Umbilical cord (tissue), 2 donors: ENCODE results near the gene CCDC178. TPM values are rescaled to one million over a fixed set of nuclear protein-coding genes. Genes with fewer than 3 reads are reported as not detected.
"Not testable (repeated sequence)": the region's sequence is repeated elsewhere in the genome, so short reads cannot be mapped to it uniquely, and the experiment has no call there.

Experiments
- DNase-seq: peaks from one replicate; pipeline ENCODE4 v3.0.0-alpha.2; 2015; ENCODE audit warnings: low spot score
- total RNA-seq: library from RNA; depleted of rRNA; stranded (reverse); fragments of >200 nt; gene quantifications from one replicate; pipeline ENCODE4 v1.2.3, GENCODE V29; 2014; ENCODE audit warnings: low replicate concordance; ENCODE audit not compliant: insufficient read depth

CCDC178 gene
- total RNA-seq, 1 donor from 2014 or later, result 5.5 TPM

- DNase-seq, result no peak
Measured at GRCh38 chr18:32998921-32999320, 441.6 kb downstream of the CCDC178 start.

DNA sequence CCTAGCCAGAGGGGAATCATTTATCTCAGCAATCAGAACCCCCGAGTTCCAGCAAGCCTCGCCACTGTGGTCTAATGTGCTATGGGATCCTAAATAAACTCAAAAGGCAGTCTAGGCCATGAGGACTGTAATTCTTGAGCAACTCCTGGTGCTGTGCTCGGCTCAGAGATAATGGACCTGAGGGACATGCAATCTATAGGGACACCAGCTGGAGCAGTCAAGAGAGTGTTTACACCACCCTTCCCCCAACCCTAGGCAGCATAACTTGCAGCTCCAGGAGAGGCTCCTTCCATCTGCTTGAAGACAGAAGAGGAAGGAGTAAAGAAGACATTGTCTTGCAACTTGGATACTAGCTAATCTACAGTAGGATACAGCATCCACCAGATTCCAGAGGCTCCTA lies 442.2 kb downstream of the CCDC178 start:
- no peak for DNase-seq

DNA sequence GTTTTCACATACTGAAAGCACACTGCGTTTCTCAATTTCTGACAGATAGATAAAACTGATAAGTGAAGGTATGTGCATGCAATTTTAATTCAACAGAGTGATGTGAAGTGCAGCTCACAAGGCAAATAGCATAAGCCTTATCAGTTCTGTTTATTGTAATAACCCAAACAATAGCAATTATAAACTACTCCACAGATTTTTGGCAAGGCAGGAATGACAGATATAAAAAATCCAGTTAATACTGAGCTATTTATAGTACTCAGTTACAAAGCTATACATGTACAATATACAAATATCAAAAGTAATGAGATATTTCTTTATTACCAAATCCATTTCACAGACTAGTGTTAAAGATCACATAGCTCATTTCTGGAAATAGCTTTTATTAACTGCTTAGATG lies 456.8 kb downstream of the CCDC178 start:
- no peak for DNase-seq

DNA sequence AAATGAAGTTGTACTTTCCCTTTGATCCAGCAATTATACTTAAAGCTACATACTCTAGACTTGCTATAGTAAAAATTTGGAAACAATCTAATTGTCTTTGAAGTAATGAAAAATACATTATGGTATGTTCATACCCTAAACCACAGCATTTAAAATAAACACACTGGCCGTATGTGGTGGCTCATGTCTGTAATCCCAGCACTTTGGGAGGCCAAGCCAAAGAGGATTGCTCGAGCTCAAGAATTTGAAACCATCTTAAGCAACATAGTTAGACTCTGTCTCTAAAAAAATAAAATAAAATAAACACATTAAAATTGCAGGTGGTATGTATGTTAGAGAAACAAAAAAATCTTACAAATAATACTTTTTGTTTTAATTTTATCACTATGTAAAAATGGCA lies 459.6 kb downstream of the CCDC178 start:
- DNase-seq, result peak; percentile 3

GRCh38 chr18:32975501-32975900 lies 465.0 kb downstream of the CCDC178 start:
- no peak for DNase-seq

- DNase-seq, result no peak
Measured at GRCh38 chr18:32975163-32975436, 465.4 kb downstream of the CCDC178 start.

DNA sequence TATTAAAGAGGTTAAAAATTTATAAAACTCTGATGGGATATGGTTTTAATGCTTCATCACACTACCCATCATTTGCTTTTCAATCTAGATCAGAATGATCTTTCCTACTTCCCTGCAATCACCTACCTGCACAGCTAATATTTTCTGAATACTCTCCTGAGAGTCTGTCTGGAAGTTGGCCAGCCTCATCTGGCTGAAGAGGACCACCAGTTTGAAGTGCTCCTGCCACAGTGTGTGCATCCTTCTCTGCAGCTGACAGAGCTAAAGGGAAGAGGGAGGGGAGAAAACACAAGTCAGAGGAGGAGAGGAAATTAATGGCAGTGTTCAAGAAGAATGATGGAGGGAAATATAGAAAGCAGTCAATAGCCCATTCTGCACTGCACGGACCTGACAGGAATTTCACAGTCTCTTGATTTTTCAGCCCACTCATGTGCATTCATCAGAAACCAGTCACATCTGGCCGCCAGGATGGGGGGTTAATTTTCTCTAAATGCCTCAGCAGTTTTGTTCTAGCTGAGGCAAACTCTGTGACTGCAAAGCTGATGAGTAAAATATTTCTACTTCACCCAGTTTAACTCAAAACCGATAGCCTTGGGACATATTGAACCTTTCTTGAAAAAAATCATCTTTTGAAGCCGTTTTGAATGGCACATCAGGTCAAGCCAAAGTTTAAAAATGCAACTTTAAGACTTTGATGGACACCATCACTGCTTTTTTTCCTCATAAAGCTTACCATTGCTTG lies 465.9 kb downstream of the CCDC178 start:
- no peak for DNase-seq

GRCh38 chr18:32968248-32968647 lies 472.3 kb downstream of the CCDC178 start:
- DNase-seq, result no peak

GRCh38 chr18:32966141-32966540 lies 474.4 kb downstream of the CCDC178 start:
- peak; percentile 82 for DNase-seq

DNA sequence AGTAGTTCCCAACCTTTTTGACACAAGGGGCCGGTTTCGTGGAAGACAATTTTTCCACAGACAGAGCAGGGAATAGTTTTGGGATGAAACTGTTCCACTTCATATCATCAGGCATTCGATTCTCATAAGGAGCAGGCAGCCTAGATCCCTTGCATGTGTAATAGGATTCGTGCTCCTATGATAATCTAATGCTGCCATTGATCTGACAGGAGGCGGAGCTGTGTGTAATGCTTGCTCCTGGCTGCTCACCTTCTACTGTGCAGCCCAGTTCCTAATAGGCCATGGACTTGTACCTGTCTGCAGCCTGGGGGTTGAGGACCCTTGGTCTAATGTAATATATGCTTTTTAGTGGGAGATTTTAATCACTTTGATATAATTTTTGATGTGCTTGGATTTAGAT lies 479.0 kb downstream of the CCDC178 start:
- no peak for DNase-seq

- DNase-seq, result no peak
Measured at GRCh38 chr18:32958746-32959145, 481.8 kb downstream of the CCDC178 start.

DNA sequence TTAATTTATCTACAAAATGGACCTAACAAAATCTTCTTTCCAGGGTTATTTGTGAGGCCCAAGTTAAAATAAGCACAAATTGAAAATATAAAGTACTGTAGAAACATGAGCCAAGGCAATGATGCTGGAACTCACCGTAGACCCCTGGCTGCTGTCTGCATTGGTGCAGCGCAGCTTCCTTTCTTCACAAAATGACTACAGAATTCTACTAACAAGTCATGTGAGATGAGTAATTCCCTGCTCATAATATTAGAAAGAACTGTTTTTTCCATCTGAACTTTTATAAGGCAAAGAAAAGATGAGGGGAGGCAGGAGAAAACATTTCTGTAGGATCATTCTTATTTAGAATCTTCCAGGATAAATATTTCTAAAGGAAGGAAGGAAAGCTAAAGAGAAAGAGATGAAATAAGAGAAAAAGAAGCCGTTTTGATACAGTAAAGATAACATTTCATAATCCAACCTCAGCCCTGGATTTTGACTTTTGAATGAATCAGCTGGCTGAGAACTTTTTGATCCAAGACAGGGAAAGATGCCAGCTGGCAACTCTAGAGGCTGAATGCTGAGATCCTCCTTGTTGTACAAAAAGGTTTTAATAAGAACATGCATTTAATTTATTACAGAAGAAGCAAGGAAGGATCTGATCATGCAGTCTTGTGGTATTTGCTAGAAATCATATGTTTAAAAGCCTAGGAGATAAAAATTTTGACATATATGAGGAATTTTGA lies 483.8 kb downstream of the CCDC178 start:
- peak; percentile 92 for DNase-seq

DNA sequence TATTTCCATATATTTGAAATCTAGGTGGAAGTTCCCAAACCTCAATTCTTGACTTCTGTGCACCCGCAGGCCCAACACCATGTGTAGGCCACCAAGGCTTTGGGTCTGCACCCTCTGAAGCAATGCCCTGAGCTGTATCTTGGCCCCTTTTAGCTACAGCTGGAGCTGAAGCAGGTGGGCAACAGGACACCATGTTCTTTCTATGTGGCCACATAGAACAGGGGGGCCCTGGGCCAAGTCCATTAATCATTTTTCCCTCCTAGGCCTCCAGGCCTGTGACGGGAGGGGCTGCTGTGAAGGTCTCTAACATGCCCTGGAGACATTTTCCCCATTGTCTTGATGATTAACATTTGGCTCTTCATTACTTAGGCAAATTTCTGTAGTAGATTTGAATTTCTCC lies 488.2 kb downstream of the CCDC178 start:
- DNase-seq, result not testable (repeated sequence)

DNA sequence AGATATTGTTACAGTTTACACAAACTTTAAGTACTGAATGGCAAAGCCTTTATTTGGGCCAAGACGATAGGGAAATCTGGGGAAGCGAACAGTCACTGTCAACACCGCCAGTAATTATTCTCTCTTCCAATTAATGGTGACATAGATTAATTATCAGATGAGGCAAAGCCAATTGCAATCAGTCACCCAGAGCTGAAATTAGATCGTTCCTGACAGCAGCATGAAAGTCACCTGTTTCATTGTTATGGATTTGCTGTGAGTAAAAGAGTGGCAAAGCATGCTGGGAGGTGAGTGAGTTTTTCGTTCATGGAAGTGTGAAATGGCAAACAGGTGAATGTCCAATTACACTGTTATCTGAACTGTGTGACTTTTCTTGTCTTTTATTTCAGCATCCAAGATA lies 502.9 kb downstream of the CCDC178 start:
- no peak for DNase-seq

DNA sequence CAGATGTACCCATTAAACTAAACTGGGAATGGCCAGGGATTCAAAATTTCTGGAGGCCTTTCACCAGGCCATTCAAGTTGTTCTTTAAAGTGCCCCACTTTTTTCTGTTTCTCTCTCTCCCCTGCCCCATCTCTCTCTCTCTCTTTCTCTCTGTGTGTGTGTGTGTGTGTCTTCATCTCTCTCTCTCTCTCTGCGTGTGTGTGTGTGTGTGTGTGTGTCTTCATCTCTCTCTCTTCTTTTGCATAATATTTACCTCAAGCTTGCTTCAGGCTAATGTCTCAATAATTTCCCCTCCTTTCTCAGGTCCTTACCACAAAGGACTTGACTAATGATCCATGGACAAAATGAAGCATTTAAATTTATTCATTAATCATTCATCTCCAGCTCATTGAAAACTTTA lies 503.5 kb downstream of the CCDC178 start:
- no peak for DNase-seq

DNA sequence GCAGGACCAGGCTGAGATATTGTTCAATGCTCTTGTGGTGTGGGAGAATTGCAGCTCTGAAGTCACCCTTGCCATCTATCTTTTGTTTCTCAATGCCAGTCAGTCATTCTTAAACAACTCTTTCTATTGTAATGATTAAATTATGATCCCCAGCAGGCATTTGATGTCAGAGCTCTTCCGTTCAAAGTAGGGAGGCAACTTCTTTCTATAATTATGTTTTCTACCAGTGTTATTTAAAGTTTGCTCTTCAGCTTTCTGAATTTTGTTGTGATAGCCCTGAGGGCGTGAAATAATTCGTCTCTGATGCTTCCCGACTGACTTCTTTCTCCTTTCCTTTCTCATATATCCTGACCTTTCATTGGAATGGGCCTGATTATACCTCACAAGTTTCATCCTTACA lies 506.3 kb downstream of the CCDC178 start:
- DNase-seq, result no peak

- no peak for DNase-seq
Measured at GRCh38 chr18:32930695-32931301, 509.7 kb downstream of the CCDC178 start.

DNA sequence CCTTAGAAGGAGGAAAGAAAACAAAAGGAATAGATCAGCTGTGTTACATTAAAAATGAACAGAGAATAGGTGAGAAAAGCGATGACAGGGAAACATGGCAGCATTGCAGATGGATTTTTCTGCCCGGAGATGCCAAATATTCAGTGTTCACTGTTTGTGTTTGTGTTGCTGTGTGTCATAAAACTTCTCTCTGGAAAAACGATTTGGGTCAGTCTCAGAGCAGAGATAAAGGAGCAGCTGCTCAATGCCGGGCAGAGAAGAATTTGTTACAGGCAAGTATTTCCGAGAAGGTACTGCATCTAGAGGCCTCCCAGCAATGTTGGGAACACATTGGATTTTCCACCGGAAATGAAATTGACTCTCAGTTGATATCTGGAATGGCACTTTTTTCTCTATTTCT lies 511.3 kb downstream of the CCDC178 start:
- no peak for DNase-seq

- DNase-seq, result no peak
Measured at GRCh38 chr18:32922951-32923430, 517.5 kb downstream of the CCDC178 start.

DNA sequence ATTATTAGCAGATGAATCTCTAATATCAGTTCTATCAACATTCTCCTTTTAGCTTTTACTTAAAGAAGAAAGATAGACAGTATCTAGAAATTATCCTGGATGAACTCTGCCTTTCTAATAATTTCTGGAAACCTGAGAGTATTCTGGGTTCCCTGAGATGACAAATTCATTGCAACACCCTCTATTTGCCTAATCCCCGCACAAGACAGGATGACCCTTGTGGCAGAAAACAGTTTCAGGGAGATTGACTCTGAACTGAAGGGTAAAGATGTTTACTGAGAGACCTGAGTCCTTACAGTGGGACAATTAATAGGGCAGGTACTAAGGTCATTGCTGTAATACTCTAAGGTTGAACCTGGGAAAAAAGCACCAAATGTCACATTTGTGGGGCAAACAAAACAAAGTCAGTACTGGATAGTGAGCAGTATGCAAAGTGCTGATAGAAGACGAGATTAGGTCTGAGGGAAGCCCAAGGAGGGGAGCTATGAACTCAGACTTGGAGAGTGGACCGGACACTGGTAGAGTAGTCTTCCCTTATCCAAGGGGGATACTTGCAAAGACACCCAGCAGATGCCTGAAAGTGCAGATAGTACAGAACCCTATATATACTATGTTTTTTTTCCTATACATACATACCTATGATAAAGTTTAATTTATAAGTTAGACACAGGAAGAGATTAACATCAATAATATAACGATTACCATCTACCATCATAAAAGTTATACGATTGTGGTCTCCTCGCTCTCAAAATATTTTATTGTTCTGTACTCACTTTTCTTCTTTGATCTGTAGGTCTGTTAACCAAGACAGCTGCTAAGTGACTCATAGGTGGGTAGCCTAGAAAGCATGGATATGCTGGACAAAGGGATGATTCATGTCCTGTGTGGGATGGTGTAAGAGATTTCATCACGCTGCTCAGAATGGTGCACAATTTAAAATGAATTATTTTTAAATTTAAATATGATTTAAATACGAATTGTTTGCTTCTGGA lies 519.4 kb downstream of the CCDC178 start:
- DNase-seq, result peak; percentile 8

- no peak for DNase-seq
Measured at GRCh38 chr18:32919799-32920198, 520.7 kb downstream of the CCDC178 start.
